HepG2 (cell line): ENCODE results near the gene GINM1. TPM values are rescaled to one million over a fixed set of nuclear protein-coding genes. Genes with fewer than 3 reads are reported as not detected.
A peak's percentile ranks its signal among the peaks of the same experiment; 100 is the strongest.

ENCODE experiments used
- HNRNPLL ChIP-seq: fragments of 200-400 bp; formaldehyde crosslinking; IDR thresholded peaks from 2 replicates; pipeline ENCODE4 v1.6.1; 2017; ENCODE audit warnings: mild to moderate bottlenecking, low read depth, low read length; ENCODE audit not compliant: poor library complexity, severe bottlenecking
- KDM4B ChIP-seq: sonication (generic); formaldehyde crosslinking; IDR thresholded peaks from 2 replicates; pipeline ENCODE4 v1.4.0; 2020; ENCODE audit warnings: missing genetic modification reagents
- MED1 ChIP-seq: sonication (generic); formaldehyde crosslinking; IDR thresholded peaks from 2 replicates; pipeline ENCODE4 v1.4.0; 2020; ENCODE audit warnings: missing genetic modification reagents
- SIX1 ChIP-seq: sonication (generic); formaldehyde crosslinking; IDR thresholded peaks from 2 replicates; pipeline ENCODE4 v1.4.0; 2020; ENCODE audit warnings: missing genetic modification reagents, borderline replicate concordance
- TSC22D2 ChIP-seq: sonication (generic); formaldehyde crosslinking; IDR thresholded peaks from 2 replicates; pipeline ENCODE4 v1.5.1; 2020; ENCODE audit warnings: missing genetic modification reagents, mild to moderate bottlenecking, borderline replicate concordance
- YEATS4 ChIP-seq: sonication (generic); formaldehyde crosslinking; IDR thresholded peaks from 2 replicates; pipeline ENCODE4 v1.4.0; 2020; ENCODE audit warnings: missing genetic modification reagents, borderline replicate concordance
- ZC3H13 ChIP-seq: sonication (generic); formaldehyde crosslinking; IDR thresholded peaks from 2 replicates; pipeline ENCODE4 v1.8.1; 2023; ENCODE audit warnings: mild to moderate bottlenecking, missing genetic modification reagents, moderate library complexity
- ZNF180 ChIP-seq: sonication (generic); formaldehyde crosslinking; IDR thresholded peaks from 2 replicates; pipeline ENCODE4 v1.4.0; 2020; ENCODE audit warnings: low read depth, missing genetic modification reagents, borderline replicate concordance
- polyA plus RNA-seq, 8 experiments: library from polyadenylated mRNA; depleted of rRNA in 3 of 8; stranded (reverse) in 7 of 8; unstranded in 1 of 8; fragments of >200 nt; fragmentation: Illumina TruSeq in 4 of 8; extraction: Trizol in 4 of 8; gene quantifications; 2 replicates each; pipeline versions ENCODE4 v1.2.1 to v1.2.3, GENCODE V29; 2011 to 2016; ENCODE audit warnings: low read depth in 4 of 8, missing spikeins in 1 of 8, mixed read lengths in 1 of 8; ENCODE audit not compliant: insufficient read depth in 1 of 8
- total RNA-seq, 5 experiments: library from RNA; depleted of rRNA; stranded (reverse); fragments of >200 nt; fragmentation: Illumina TruSeq; extraction: Trizol; gene quantifications; 2 replicates each; pipeline ENCODE4 v1.2.3, GENCODE V29; 2016; ENCODE audit warnings: low read depth in 1 of 5
- TF ChIP-seq, protein P1 (sequence below): sonication (generic); formaldehyde crosslinking; IDR thresholded peaks from 2 replicates; pipeline ENCODE4 v1.4.0; 2020; ENCODE audit warnings: mild to moderate bottlenecking, missing genetic modification reagents
- TF ChIP-seq, protein P2 (sequence below): IDR thresholded peaks from 2 replicates; pipeline ENCODE4 v1.4.0; 2020; ENCODE audit warnings: mild to moderate bottlenecking, missing genetic modification reagents
- TF ChIP-seq, protein P3 (sequence below): sonication (generic); formaldehyde crosslinking; IDR thresholded peaks from 2 replicates; pipeline ENCODE4 v1.9.0; 2021; ENCODE audit warnings: missing genetic modification reagents, borderline replicate concordance
- TF ChIP-seq, protein P4 (sequence below): fragments of 450-650 bp; IDR thresholded peaks from 2 replicates; pipeline ENCODE4 v1.6.1; 2016

GINM1 gene
- total and polyA plus RNA-seq, 2 of the 13 experiments (the other 11 are each of a cell fraction or from before 2014, with no cell fraction given): 19.4 to 27.5 TPM

DNA sequence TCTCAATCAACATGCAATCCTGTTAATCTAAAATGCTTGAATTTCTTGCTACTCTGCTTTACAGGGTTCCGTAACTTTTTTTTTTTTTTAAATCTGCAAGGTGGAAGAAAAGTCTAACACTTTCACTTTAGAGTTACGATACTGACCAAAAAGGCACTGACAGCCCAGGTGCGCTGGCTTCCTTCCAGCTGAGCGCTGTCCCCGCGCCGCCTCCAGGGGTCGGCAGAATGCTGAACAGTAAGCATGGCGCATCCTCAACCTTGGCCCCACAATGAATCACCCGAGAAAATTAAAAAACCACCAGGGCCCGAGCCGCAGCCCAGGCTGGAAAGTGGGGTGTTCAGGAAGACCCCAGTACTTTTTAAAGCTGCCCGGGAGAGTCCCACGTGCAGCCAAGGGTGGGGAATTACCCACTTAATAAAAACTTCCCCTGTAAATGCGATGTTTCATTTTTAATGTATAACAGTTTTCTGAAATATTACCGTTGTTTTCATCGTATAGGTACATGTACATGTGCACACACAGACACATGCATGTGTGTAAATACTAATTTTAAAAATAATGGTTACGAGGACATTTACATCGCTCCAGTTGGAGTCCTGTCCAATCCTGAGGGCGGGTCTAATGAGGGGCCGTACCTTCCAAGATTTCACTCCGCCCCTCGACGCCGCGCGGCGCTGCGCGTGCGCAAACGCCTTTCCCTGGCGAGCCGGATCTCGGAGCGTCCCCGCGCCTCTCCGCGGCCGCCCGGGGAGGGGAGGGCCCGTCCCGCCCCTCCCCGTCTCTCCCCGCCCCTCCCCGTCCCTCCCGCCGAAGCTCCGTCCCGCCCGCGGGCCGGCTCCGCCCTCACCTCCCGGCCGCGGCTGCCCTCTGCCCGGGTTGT, at the start of gene GINM1 (continued):
- TF ChIP-seq, protein P1, sequence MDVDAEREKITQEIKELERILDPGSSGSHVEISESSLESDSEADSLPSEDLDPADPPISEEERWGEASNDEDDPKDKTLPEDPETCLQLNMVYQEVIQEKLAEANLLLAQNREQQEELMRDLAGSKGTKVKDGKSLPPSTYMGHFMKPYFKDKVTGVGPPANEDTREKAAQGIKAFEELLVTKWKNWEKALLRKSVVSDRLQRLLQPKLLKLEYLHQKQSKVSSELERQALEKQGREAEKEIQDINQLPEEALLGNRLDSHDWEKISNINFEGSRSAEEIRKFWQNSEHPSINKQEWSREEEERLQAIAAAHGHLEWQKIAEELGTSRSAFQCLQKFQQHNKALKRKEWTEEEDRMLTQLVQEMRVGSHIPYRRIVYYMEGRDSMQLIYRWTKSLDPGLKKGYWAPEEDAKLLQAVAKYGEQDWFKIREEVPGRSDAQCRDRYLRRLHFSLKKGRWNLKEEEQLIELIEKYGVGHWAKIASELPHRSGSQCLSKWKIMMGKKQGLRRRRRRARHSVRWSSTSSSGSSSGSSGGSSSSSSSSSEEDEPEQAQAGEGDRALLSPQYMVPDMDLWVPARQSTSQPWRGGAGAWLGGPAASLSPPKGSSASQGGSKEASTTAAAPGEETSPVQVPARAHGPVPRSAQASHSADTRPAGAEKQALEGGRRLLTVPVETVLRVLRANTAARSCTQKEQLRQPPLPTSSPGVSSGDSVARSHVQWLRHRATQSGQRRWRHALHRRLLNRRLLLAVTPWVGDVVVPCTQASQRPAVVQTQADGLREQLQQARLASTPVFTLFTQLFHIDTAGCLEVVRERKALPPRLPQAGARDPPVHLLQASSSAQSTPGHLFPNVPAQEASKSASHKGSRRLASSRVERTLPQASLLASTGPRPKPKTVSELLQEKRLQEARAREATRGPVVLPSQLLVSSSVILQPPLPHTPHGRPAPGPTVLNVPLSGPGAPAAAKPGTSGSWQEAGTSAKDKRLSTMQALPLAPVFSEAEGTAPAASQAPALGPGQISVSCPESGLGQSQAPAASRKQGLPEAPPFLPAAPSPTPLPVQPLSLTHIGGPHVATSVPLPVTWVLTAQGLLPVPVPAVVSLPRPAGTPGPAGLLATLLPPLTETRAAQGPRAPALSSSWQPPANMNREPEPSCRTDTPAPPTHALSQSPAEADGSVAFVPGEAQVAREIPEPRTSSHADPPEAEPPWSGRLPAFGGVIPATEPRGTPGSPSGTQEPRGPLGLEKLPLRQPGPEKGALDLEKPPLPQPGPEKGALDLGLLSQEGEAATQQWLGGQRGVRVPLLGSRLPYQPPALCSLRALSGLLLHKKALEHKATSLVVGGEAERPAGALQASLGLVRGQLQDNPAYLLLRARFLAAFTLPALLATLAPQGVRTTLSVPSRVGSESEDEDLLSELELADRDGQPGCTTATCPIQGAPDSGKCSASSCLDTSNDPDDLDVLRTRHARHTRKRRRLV: peak; percentile 56; the same call in 1 of the 2 replicates
- TF ChIP-seq ZC3H13 (CRISPR knock-in tag): no peak; the same call in 1 of the 2 replicates
- TF ChIP-seq, protein P2, sequence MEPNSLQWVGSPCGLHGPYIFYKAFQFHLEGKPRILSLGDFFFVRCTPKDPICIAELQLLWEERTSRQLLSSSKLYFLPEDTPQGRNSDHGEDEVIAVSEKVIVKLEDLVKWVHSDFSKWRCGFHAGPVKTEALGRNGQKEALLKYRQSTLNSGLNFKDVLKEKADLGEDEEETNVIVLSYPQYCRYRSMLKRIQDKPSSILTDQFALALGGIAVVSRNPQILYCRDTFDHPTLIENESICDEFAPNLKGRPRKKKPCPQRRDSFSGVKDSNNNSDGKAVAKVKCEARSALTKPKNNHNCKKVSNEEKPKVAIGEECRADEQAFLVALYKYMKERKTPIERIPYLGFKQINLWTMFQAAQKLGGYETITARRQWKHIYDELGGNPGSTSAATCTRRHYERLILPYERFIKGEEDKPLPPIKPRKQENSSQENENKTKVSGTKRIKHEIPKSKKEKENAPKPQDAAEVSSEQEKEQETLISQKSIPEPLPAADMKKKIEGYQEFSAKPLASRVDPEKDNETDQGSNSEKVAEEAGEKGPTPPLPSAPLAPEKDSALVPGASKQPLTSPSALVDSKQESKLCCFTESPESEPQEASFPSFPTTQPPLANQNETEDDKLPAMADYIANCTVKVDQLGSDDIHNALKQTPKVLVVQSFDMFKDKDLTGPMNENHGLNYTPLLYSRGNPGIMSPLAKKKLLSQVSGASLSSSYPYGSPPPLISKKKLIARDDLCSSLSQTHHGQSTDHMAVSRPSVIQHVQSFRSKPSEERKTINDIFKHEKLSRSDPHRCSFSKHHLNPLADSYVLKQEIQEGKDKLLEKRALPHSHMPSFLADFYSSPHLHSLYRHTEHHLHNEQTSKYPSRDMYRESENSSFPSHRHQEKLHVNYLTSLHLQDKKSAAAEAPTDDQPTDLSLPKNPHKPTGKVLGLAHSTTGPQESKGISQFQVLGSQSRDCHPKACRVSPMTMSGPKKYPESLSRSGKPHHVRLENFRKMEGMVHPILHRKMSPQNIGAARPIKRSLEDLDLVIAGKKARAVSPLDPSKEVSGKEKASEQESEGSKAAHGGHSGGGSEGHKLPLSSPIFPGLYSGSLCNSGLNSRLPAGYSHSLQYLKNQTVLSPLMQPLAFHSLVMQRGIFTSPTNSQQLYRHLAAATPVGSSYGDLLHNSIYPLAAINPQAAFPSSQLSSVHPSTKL (CRISPR knock-in tag): peak; percentile 59
- TF ChIP-seq KDM4B (CRISPR knock-in tag): peak; percentile 55; the same call in 1 of the 2 replicates
- TF ChIP-seq, protein P3, sequence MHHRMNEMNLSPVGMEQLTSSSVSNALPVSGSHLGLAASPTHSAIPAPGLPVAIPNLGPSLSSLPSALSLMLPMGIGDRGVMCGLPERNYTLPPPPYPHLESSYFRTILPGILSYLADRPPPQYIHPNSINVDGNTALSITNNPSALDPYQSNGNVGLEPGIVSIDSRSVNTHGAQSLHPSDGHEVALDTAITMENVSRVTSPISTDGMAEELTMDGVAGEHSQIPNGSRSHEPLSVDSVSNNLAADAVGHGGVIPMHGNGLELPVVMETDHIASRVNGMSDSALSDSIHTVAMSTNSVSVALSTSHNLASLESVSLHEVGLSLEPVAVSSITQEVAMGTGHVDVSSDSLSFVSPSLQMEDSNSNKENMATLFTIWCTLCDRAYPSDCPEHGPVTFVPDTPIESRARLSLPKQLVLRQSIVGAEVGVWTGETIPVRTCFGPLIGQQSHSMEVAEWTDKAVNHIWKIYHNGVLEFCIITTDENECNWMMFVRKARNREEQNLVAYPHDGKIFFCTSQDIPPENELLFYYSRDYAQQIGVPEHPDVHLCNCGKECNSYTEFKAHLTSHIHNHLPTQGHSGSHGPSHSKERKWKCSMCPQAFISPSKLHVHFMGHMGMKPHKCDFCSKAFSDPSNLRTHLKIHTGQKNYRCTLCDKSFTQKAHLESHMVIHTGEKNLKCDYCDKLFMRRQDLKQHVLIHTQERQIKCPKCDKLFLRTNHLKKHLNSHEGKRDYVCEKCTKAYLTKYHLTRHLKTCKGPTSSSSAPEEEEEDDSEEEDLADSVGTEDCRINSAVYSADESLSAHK: no peak
- no peak for TF ChIP-seq ZNF180 (CRISPR knock-in tag)
- peak; percentile 31 for TF ChIP-seq YEATS4
- TF ChIP-seq, protein P4, sequence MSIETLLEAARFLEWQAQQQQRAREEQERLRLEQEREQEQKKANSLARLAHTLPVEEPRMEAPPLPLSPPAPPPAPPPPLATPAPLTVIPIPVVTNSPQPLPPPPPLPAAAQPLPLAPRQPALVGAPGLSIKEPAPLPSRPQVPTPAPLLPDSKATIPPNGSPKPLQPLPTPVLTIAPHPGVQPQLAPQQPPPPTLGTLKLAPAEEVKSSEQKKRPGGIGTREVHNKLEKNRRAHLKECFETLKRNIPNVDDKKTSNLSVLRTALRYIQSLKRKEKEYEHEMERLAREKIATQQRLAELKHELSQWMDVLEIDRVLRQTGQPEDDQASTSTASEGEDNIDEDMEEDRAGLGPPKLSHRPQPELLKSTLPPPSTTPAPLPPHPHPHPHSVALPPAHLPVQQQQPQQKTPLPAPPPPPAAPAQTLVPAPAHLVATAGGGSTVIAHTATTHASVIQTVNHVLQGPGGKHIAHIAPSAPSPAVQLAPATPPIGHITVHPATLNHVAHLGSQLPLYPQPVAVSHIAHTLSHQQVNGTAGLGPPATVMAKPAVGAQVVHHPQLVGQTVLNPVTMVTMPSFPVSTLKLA: 0 out of 2 replicates have a peak, but pooled peaks have one; percentile 13
- TF ChIP-seq MED1 (CRISPR knock-in tag): 0 out of 2 replicates have a peak, but pooled peaks have one; percentile 27
- TF ChIP-seq HNRNPLL: peak; percentile 21
- TF ChIP-seq SIX1 (CRISPR knock-in tag): 0 out of 2 replicates have a peak, but pooled peaks have one; percentile 21
- peak; percentile 63; the same call in 1 of the 2 replicates for TF ChIP-seq TSC22D2 (CRISPR knock-in tag)
